ENCODE measurements around the gene KLHL30.

DNA sequence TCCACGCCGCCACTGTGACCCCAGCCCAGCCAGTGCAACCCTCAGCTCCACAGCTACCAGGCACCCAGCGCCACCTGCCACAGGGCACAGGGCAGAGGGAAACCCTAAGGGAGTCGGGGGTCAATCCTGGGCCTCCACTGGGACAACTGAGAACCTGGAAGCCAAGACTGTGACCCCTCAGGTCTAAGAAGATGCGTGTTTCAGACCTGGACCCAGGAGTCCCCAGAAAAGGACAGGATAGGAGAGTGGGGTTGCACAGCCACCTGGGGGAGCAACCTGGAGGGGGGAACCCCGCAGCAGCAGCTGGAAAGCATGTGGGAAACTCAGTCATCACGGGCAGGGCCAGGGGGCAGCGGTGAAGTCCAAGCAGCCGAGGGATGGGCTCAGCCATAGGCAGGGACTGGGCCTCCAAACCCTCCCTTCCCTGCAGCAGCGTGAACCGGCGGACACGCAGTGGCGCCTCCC is 34.2 kb upstream of the KLHL30 start:
- TF ChIP-seq GATA2 (IDR thresholded peaks at IDR 0.05; ENCODE audit: low read depth, low read length), result no peak
- TF ChIP-seq GATA3 (IDR thresholded peaks at IDR 0.05; ENCODE audit: low read depth, low read length), result no peak

Measured in SH-SY5Y (cell line).